Kidney capillary endothelial cell (primary cell): Measurements from ENCODE around the gene PRR16.

Source experiments
- DNase-seq: peaks from one replicate; pipeline ENCODE4 v3.0.0-alpha.2; 2018; ENCODE audit warnings: low spot score

Gene PRR16

DNA sequence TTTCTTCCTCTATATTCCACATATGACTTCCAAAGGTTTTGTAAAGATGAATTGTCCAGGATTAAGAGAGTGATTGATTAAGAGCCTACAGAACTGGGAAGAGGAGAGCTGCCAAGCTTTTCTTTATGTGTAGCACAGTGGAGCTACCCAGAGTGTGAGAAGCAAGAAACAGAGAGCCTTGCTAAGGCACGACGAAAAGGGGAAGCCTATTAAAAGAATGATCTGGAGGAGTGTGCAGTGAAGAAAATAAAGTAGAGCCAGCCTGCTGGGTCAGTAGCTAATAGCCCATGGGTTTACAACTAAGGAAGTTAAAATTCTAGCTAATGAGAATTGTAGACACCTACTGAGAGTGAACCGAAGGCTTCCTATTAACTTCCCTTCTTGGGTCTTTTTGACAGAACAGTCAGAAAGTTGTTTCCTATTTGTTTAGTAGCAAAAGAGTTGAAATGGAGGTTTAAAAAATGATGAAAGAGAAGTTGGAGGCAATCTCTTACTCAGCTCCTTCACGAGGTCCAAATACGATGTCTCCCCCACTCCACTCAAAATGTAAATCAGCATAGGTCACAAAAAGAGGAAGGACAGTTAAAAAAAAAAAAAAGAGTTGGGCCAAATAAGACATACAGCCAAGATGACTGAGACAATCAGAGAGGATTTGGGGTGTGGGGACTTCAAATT lies 957 bp upstream of the PRR16 start:
- DNase-seq = no peak

DNA sequence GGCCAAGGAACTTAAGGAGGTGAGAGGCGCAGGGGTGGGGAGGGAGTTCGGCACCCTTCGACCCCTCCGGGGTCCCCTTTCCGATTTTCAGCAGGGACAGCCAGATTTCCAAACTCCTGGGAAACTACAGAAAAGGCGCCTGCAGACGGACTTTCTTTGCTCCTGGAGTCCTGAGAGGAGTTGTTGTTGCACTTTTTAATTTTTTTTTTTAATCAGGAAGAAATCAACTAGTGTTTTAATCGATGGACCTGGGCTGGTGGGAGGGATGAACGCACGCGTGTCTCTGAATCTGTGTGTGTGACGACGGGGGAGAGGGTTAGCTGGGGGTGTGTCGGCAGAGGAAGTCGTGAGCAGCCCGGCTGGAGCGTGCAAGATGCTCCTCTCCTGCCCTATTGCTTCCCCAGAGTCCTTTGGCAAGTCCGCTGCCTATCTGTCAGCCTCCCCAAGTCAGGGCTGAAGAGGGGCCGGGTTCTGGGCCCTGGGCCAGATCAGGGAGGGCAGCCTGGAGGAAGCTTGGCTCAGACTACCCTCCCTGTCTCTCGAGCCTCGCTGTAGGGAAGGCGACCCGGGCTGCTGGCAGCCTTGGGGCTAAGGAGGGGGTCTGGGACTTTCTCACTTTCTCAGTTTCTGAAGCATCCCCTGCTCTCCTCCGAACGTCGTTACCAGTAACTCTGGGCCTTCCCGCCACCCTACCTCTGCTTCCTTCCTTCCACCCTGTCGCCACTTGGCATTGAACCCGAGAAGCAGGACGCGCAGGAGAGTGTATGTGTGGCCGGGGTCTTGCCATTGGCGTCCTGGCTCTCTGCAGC lies 731 bp downstream of the PRR16 start:
- no peak for DNase-seq

DNA sequence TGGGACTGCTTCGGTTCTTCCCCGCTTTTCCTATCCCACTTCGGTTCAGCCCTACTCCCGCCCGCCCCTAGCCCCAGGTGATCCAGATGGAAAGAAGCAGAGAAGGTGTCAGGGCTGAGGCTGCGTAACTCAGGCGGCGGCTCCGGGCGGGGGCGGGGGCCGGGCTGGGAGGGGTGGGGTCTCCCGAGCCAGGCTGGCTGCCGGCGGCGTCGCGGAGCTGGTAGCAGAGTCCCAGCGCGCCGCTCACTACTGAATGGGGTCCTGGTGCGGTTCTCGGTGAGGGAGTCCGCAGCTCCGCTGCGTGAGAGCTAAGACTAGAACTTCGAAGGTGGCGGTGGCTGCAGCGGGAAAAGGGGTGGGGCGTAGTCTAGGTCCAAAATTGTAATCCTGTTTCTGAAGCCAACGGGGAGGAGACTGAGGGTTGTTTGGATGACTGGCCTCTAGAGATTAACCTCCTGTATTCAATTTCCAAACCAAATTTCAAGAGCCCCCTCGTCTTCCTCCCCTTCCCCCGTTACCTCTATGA lies 1.4 kb downstream of the PRR16 start:
- DNase-seq = no peak

DNA sequence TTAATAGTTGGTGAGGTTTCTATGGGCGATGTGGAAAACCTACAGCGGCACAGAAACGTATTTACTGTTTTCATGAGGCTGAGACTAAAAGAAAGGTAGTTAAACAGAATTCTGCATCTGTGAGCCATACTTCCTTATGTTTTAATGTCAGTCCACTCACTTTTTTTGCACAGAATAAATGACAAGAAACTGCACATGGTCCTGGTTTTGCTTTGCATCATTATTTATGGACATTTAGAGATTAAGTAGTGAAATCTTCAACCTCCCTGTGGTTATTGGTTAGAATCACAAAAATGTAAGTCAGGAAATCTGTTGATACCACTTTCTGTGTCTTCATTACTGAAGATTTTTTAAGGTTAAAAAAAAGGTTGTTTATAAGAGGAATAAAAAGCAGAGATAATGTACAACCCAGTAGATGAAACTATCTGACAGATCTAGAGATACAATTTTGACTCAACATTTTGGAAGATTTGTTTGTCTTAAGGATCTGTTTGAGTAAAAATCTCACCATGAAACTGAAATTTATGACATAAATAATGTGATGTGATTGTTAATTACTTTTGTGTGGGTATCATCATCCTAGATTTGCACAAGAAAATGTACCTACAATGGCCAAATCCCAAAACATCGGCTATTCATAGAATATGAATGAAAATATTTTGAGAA lies 2.4 kb downstream of the PRR16 start:
- DNase-seq = no peak

DNA sequence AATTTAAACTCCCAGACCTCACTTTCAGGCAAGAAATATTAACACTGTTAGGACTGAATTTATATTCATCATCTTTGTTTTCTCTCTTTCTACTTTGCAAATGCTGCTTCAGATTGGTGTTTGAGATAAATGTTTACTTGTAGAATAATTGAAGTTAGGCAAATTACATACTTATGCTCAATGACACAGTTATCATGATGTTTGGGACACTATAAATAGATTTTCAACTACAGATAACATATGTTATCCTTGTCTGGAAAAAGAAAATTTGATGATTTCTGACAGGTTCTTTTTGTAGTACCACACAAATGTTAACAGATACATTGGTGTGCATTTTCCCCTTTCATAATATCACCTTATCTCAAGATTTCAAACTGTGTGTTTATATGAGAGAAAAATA lies 7.9 kb downstream of the PRR16 start:
- DNase-seq = no peak

DNA sequence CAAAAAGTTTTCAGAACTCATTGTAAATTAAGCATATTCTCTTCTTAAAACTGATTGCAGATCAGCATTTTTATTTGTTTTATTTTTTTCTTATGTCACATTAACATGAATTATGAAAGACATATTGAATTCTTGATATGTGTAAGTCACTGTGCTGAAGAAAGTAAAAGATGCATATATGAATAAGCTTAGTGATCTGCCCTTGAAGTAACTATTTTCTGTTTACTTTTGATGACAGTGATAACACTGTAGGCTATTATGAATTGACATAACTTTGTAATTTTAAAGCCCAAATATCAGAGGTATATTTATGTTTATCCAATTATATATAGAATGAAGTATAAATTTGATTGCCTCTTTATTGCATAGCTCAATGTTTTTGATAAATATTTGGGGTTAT lies 8.8 kb downstream of the PRR16 start:
- no peak for DNase-seq

DNA sequence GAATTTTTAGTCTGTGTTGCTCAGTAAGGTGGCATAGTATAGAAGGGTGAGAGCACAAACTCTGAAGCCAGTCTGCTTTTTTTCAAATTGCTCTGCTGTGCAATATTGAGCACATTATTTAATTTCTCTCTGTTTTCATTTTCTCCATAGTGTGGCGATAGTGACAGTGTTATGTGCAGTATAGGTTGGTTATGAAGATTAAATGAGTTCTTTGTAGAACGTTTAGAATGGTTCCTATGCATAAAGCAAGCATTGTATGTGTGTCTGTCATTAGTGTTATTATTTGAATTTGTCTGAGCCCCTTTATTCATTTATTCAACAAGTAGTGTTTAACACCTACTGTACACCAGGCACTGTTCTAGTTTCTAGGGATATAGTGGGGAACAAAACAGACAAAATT lies 9.2 kb downstream of the PRR16 start:
- no peak for DNase-seq

DNA sequence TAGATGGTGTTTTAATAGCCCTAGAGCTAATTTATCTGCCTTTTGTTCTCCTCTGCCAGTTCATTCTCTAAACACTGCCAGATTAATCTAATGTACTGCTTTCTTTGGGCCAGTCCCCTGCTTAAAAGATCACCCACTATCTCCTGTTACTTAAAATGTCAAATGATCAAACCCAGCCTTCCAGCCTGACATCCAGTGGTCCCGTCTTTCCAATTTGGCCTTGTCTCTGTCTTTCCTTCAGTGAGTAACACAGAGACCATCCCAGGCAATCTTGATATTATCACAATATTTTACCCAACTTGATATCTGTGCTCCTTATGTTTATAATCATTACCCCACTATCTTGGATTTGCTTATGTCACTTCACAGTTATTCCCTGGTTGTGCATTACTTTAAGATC lies 12.0 kb downstream of the PRR16 start:
- no peak for DNase-seq

DNA sequence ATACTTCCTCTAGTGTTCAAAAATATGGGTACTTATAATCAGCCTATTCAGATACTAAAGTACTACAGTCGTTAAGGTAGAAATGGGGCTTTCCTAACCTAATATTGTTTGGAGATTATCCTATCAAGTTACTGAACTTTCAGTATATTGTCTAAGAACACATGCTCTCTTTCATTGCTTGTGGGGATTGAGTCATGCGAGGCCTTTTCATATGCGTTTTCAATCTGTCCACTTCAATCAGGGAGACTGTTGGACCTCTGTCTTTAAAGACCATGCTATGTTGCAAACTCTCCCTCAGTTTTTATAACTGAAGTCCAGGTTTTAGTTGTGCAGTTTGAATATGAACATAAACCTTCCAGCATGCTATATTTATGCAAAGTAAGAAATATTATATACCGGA lies 15.0 kb downstream of the PRR16 start:
- DNase-seq = no peak

DNA sequence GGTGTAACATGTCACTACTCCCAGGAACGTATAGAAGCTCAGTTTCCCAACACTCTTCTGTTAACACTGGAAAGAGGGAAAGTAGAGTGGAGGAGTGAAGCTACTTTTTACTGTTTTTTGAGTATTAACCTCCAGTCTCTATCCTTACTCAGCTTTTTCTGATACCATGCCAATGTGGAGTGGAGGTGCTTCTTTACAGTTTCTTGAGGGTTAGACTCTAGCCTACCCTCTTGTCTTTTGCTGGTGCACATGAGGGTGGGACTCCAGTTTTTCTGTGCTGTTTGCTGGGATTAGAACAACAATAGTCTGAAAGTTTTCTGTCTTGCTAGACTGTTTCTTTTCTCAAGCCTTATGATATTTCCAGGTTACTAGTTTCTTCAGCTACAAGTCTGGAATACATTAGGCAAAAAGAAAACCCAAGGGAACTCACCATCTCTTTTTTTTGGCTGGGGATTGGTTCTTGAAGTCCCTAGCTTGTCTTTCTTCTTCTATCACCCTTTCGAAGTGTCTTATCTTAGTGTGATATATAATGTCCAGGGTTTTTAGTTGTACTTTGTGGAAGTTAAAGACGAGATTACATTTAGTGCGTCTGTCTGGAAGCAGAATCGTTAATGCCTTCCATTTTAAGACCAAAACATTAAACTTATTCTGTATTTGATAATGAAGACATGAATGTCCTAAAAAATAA lies 35.9 kb downstream of the PRR16 start:
- DNase-seq = no peak

DNA sequence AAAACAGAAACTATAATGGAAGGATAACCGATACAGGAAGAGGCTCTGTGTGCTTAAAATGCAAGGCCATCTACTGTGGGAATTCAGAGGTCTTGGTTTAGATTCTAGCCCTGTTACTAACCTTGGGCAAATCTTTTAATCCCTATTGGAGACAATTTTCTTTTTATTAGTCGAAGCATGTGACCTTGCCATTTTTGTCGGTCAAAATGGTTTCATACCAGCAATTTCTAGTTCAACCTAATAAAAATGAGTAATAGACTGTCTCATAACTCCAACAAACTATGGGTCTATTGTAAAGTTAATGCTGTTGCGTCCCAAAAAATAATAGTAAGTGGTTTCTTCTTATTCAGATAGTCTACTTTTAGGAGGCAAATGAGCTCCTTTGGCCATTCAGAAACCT lies 38.4 kb downstream of the PRR16 start:
- DNase-seq = no peak

DNA sequence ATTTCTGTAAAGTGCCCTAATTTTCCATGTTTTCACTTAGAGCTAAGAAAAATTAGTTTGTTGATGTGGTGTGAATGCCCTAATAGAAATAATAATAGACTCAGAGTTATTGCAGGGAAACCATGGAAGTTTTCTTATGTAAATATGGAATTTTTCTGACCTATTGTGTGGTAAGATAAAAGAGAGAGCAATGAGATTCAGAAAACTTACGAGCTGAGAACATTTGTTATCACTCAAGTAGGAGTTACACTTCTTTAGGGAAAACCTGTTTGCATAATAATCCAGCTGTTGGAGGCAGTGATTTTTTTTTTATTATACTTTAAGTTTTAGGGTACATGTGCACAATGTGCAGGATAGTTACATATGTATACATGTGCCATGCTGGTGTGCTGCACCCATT lies 39.2 kb downstream of the PRR16 start:
- DNase-seq = no peak

DNA sequence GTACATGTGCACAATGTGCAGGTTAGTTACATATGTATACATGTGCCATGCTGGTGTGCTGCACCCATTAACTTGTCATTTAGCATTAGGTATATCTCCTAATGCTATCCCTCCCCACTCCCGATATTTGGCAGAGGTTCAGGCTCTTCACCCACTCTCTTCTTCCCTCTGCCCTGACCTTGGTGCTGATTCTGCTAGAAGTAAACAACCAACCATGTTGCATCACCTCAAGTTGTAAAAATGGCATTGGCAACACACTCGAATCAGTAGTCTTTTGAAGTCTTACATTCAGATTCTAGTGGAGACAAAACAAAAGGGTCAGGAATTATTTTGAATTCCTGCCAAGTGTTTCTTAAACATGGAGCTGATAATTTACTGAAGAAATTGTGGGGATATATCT lies 40.0 kb downstream of the PRR16 start:
- no peak for DNase-seq

DNA sequence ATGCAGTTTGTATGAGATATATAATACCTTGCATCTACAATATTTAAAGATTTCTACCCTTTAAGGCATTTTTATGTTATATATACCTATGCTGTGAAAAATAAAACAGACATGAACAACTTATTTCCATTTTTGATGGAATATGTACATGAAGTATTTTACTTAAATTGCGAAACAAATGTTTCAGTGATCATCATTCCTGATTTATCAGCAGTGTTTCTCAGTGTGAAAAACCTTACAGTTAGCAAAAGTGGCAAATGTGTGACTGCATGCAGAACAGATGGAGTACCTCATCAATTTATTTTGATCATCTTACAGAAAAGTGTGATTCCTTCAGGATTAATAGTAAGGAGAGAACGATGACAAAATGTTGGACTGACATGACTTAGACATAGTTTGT lies 43.1 kb downstream of the PRR16 start:
- no peak for DNase-seq

DNA sequence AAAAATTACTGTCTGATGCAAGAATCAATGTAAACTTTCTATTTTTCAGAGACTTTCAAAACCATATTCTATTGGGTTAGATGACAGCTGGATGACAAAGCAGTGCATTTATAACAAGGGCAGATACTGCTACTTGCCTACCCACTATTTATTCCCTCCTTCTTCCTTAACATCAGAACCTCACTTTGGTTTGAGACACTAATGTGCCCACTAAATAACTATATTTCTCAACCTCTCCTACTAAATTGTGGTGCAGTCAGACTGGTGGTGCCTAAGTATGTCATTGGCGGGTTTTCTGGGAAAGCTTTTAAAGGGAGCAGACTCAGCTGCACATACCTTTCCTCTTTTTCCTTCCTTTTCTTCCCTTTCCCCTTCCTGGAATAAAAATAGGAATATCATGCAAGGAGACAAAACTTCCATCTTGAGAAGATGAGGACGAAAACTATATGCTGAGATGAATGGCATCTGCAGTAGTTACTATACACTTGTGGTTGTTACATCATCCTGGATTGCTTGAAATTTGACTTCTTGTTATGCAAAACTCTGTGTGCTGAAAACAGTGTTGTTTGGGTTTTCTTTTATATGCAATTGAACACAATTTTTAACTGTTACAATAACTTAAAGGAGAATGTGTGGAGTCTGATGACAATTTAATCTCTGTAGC lies 43.8 kb downstream of the PRR16 start:
- DNase-seq = no peak

DNA sequence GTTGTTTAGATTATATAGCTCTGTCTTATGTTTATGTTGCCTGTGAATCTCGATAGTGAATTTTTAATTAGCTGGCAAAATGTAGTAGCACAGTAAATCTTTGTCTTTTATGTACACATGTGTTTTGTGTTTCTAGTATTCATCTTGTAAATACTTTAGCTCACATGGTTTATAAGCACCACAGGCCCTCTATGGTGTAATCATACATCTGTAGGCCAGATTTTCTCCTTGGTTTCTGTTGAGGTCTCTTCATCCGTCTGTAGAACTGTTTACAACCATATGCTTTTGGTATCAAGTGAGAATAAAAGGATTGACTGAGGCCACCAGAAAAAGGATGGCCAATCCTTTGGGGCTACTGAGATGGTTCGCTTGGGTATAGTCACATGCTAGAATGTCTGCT lies 45.0 kb downstream of the PRR16 start:
- no peak for DNase-seq

DNA sequence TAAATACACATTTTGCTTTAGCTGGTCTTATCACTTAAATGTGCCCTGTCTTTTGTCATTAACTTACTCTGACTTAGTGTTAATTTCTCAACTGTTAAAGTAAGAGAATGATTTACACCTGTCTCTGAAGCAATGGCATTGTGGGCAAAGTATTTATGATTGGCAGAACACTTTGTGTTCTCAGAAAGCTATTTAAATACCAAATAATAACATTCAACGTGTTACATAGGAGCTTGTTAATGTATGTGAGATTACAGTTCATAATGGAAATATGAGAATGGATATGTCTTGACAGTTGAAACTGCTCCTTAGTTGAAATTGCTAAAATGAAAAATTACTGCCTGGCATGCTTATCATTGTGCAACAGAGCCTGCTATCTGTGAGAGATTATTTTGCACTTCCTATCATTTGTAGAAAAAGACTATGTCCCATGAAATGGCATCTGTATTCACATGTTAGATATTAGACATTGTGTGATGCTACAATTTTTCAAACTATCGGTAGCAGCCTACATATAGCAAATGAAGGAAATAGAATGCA lies 46.1 kb downstream of the PRR16 start:
- no peak for DNase-seq

DNA sequence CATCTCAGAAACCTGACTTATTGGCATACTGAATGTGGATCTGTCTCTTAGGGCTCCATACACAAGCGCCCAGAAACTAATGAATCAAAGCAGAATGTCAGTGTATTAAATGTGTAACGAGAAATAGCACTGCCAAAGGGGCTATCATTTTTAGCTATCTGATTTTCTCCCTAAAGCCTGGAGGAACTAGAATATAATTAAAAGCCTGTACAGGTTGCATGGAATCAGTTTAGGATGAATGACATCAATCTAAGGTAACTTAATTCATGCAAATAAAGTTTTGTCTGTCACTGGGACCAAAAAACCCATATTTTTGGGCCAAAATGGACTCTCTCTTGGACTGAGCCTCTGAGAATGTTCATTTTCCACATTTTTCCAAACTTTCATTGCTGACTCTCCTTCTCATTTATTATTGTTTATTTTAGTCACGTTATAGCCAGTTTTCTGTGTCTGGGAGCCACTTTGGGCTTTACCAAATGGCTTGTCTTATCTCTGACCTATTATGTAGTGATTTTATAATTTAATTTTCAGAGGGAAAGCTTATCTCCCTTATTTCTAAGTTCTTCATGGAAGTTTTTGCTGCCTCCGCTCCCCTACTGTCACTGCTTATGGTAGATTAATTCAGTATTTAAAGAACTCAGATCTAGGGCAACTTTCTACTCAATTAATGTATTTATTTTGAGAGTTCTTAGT lies 47.0 kb downstream of the PRR16 start:
- DNase-seq = no peak

DNA sequence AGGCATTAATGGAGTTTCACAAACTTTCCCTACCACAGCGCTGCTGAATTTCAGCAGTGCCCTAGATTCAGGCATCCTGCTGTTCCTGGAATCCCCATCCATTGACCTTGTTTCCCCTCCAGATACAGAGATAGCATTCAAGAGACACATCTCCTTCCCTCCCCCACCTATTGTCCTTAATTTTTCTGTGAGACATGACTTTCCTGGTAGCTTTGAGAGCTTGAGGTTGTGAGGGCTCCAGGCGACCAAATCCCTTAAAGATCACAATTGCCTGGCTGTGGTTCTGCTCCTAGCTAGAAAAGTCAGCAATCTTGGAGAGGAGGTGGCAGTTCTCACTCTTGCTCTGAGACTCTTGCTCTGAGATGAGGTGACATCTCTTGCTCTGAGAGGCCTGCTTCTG lies 48.0 kb downstream of the PRR16 start:
- no peak for DNase-seq

DNA sequence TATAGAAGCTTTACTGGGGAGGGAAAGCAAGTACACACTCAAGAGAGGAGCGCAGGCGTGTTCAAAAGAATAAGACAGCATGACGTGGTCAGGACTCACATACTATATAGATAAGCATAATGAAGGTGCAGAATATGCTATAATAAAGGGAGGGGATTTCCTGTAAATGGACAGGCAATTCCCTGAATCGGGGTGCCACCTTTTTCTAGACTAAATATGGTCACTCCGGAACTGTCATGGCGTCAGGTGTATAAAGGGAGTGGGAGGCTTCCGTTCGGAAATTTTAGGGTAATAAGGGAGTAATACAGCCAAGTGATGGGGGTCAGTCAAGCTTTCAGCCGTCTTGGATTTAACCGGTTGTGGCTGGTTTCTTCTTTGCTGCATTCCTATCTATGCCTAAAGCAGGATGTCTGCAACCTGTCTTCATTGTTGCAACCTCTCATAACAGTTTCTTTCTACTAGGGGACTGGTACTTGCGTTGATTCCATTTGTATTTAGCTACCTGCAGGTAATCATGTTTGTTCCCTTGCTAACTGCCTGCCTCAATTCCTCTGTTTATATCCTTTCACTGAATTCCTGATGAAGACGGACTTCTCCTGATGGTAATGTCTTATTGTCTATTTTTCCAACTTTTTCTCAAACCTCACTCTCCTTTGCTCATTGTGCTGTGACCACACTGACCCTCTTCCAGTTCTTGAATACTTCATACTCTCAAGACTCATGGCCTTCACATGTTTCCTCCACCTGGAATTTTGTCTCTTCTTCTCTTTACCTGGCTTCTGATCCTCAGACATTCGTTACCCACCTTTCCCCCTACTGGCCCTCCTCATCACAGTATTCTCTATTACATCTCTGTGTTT lies 48.9 kb downstream of the PRR16 start:
- DNase-seq = no peak
